HG03060 (cell line): ENCODE data around the gene CIITA.
"Not testable (repeated sequence)": the region's sequence is repeated elsewhere in the genome, so short reads cannot be mapped to it uniquely, and the experiment has no call there.

Experiments used
- ATAC-seq: cut with Tn5 transposase; IDR thresholded peaks from one replicate; pipeline ENCODE4 v1.9.1; 2021; ENCODE audit warnings: low read depth, moderate number of reproducible peaks; ENCODE audit not compliant: unreplicated experiment

The CIITA gene

GRCh38 chr16:10945065-10945787, 68.2 kb downstream of the CIITA start:
- ATAC-seq: no peak

GRCh38 chr16:10946308-10946707, 69.3 kb downstream of the CIITA start:
- no peak for ATAC-seq

- ATAC-seq: no peak
Measured at GRCh38 chr16:10947211-10947787, 70.3 kb downstream of the CIITA start.

- peak; percentile 78 for ATAC-seq
Measured at GRCh38 chr16:10949424-10949970, 72.5 kb downstream of the CIITA start.

- ATAC-seq: no peak
Measured at GRCh38 chr16:10950393-10950792, 73.4 kb downstream of the CIITA start.

GRCh38 chr16:10951026-10951425, 74.0 kb downstream of the CIITA start:
- ATAC-seq: no peak

- ATAC-seq: no peak
Measured at GRCh38 chr16:10954903-10955302, 77.9 kb downstream of the CIITA start.

- no peak for ATAC-seq
Measured at GRCh38 chr16:10957771-10958482, 80.9 kb downstream of the CIITA start.

- no peak for ATAC-seq
Measured at GRCh38 chr16:10959161-10959560, 82.2 kb downstream of the CIITA start.

GRCh38 chr16:10961231-10961630, 84.2 kb downstream of the CIITA start:
- ATAC-seq: no peak

- no peak for ATAC-seq
Measured at GRCh38 chr16:10964039-10964890, 87.3 kb downstream of the CIITA start.

GRCh38 chr16:10964891-10965326, 87.9 kb downstream of the CIITA start:
- no peak for ATAC-seq

- ATAC-seq: peak; percentile 64
Measured at GRCh38 chr16:10965440-10966061, 88.5 kb downstream of the CIITA start.

GRCh38 chr16:10966129-10966528, 89.1 kb downstream of the CIITA start:
- ATAC-seq: no peak

GRCh38 chr16:10966559-10966958, 89.6 kb downstream of the CIITA start:
- not testable (repeated sequence) for ATAC-seq

GRCh38 chr16:10967986-10968385, 91.0 kb downstream of the CIITA start:
- ATAC-seq: no peak

- ATAC-seq: no peak
Measured at GRCh38 chr16:10968498-10968897, 91.5 kb downstream of the CIITA start.

GRCh38 chr16:10969615-10970014, 92.6 kb downstream of the CIITA start:
- ATAC-seq: no peak

- no peak for ATAC-seq
Measured at GRCh38 chr16:10970065-10970464, 93.1 kb downstream of the CIITA start.

- ATAC-seq: no peak
Measured at GRCh38 chr16:10971560-10971961, 94.6 kb downstream of the CIITA start.
